Breast epithelium (tissue), 3 donors: ENCODE data around the gene NME4.

ENCODE experiments used
- POLR2A ChIP-seq: fragments of 450-650 bp; IDR thresholded peaks from one replicate; pipeline ENCODE4 v1.6.1; 2016; ENCODE audit warnings: antibody characterized with exemption, mild to moderate bottlenecking, moderate library complexity
- TF ChIP-seq, protein P1 (sequence below), 3 donors: fragments of 450-650 bp; IDR thresholded peaks; one replicate each; pipeline ENCODE4 v1.5.1; 2016 to 2017; ENCODE audit warnings: antibody characterized with exemption in 3 of 3, mild to moderate bottlenecking in 3 of 3, moderate library complexity in 3 of 3

DNA sequence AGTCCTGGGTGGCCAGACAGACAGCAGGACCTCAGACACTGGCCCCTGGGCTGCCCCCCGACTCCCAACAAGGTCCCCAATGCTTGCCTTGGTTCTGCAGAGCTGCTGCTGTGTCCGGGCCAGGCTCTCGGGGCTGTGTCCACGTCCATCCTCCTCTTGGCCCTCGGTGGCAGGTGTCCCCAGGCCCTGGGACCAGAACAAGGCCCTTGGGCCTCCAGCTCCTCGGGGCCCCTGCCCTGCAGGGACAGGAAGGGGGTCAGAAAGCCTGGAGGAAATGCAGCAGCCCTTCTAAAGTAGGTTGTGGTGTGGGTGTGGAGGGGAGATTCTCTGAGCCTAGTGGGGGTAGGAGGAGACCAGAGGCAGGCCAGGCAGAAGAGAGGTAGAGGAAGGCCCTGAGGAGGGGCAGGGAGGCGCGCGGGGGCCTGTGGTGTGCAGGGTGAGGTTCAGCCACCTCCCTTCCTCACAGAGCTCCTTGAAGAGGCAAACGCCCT is 42.0 kb upstream of the NME4 start:
- TF ChIP-seq, protein P1, sequence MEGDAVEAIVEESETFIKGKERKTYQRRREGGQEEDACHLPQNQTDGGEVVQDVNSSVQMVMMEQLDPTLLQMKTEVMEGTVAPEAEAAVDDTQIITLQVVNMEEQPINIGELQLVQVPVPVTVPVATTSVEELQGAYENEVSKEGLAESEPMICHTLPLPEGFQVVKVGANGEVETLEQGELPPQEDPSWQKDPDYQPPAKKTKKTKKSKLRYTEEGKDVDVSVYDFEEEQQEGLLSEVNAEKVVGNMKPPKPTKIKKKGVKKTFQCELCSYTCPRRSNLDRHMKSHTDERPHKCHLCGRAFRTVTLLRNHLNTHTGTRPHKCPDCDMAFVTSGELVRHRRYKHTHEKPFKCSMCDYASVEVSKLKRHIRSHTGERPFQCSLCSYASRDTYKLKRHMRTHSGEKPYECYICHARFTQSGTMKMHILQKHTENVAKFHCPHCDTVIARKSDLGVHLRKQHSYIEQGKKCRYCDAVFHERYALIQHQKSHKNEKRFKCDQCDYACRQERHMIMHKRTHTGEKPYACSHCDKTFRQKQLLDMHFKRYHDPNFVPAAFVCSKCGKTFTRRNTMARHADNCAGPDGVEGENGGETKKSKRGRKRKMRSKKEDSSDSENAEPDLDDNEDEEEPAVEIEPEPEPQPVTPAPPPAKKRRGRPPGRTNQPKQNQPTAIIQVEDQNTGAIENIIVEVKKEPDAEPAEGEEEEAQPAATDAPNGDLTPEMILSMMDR (IDR thresholded peaks at IDR 0.05) = no peak
- TF ChIP-seq POLR2A = no peak
